ENCODE data around the gene RIMOC1.

- TF ChIP-seq CTCF (conservative IDR thresholded peaks at IDR 0.05; ENCODE audit: low read length) (no peak), EZH2phosphoT487 (IDR thresholded peaks at IDR 0.05; ENCODE audit: borderline replicate concordance) (no peak)
These were observed 32.3 kb upstream of the RIMOC1 start for GRCh38 chr5:41871852-41872251.

Data from Loucy (cell line).